Peyer's patch (tissue), 4 donors: ENCODE results near the gene ACIN1. TPM values are rescaled to one million over a fixed set of nuclear protein-coding genes. Genes with fewer than 3 reads are reported as not detected.

Experiments used
- DNase-seq, 3 donors: peaks; one replicate each; pipeline ENCODE4 v3.0.0-alpha.2; 2017 to 2019
- H3K27ac ChIP-seq, 4 donors: fragments of 200-600 bp; sonication (generic); one replicate each; pipeline ENCODE4 v1.5.1; 2016 to 2019
- H3K27me3 ChIP-seq, 2 donors: fragments of 200-600 bp; sonication (generic); one replicate each; pipeline ENCODE4 v1.5.1; 2019
- H3K36me3 ChIP-seq, 3 donors: fragments of 200-600 bp; sonication (generic); one replicate each; pipeline ENCODE4 v1.5.1; 2016 to 2019
- H3K4me1 ChIP-seq, 4 donors: fragments of 200-600 bp; sonication (generic); one replicate each; pipeline ENCODE4 v1.5.1; 2016 to 2019
- H3K4me3 ChIP-seq, 4 donors: fragments of 200-600 bp; sonication (generic); 1 replicate in 3 of 4; 2 replicates in 1 of 4; pipeline ENCODE4 v1.5.1; 2016 to 2019; ENCODE audit warnings: mild to moderate bottlenecking in 1 of 4
- H3K9me3 ChIP-seq, 4 donors: fragments of 200-600 bp; sonication (generic); one replicate each; pipeline ENCODE4 v1.5.1; 2016 to 2019; ENCODE audit warnings: mild to moderate bottlenecking in 1 of 4
- CTCF ChIP-seq, 6 experiments: fragments of 450-650 bp in 4 of 6; fragments of 200-600 bp in 2 of 6; sonication (generic) in 1 of 6; IDR thresholded peaks; one replicate each; pipeline ENCODE4 v1.5.1; 2017 to 2019; ENCODE audit warnings: antibody characterized with exemption in 6 of 6, mild to moderate bottlenecking in 3 of 6, moderate library complexity in 1 of 6
- POLR2A ChIP-seq, 2 donors: fragments of 450-650 bp; IDR thresholded peaks; one replicate each; pipeline ENCODE4 v1.5.1; 2017; ENCODE audit warnings: antibody characterized with exemption in 2 of 2, mild to moderate bottlenecking in 2 of 2, moderate library complexity in 2 of 2
- total RNA-seq, 4 donors: library from RNA; depleted of rRNA; stranded (reverse); fragments of >200 nt; gene quantifications; one replicate each; pipeline ENCODE4 v1.1.0, GENCODE V29; 2016

The ACIN1 gene
- total RNA-seq, 4 donors from 2014 or later, result 130 to 281 (median 238) TPM

- H3K9me3 ChIP-seq, result no peaks in the 10 kb centered on the region
- no peak overlapping the region for H3K27ac ChIP-seq
- H3K27me3 ChIP-seq, result no peaks in the 10 kb centered on the region
- H3K36me3 ChIP-seq, result no peaks in the 10 kb centered on the region
- DNase-seq, result no peak
- TF ChIP-seq CTCF (IDR thresholded peaks at IDR 0.05) (no peak), POLR2A (IDR thresholded peaks at IDR 0.05) (no peak)
- no peaks in the 10 kb centered on the region for H3K4me1 ChIP-seq
- H3K4me3 ChIP-seq, result no peak overlapping the region
Observed at GRCh38 chr14:23106747-23107045, 11.8 kb upstream of the ACIN1 start.

GRCh38 chr14:23105348-23105824 is 10.4 kb upstream of the ACIN1 start:
- no peak for DNase-seq
- Histone ChIP-seq H3K36me3 (no peaks in the 10 kb centered on the region), H3K27me3 (no peaks in the 10 kb centered on the region), H3K4me3 (no peak overlapping the region), H3K9me3 (no peaks in the 10 kb centered on the region), H3K4me1 (no peaks in the 10 kb centered on the region), H3K27ac (no peak overlapping the region)
- TF ChIP-seq CTCF (IDR thresholded peaks at IDR 0.05) (no peak), POLR2A (IDR thresholded peaks at IDR 0.05) (no peak)

- TF ChIP-seq CTCF (IDR thresholded peaks at IDR 0.05) (no peak), POLR2A (IDR thresholded peaks at IDR 0.05) (no peak)
- no peaks in the 10 kb centered on the region for H3K27me3 ChIP-seq
- no peak within 1 kb of the TSS for H3K27ac ChIP-seq
- no peaks in the 10 kb centered on the region for H3K36me3 ChIP-seq
- H3K4me1 ChIP-seq, result no peaks in the 10 kb centered on the region
- no peak within 1 kb of the TSS for H3K4me3 ChIP-seq
- no peak for DNase-seq
- H3K9me3 ChIP-seq, result no peaks in the 10 kb centered on the region
Observed at GRCh38 chr14:23104591-23105347, 9.8 kb upstream of the ACIN1 start, which contains the start of gene CIROP. Gene CIROP (minus strand): TSS chr14:23104989. CDS start chr14:23104920, 69 bp downstream.

DNA sequence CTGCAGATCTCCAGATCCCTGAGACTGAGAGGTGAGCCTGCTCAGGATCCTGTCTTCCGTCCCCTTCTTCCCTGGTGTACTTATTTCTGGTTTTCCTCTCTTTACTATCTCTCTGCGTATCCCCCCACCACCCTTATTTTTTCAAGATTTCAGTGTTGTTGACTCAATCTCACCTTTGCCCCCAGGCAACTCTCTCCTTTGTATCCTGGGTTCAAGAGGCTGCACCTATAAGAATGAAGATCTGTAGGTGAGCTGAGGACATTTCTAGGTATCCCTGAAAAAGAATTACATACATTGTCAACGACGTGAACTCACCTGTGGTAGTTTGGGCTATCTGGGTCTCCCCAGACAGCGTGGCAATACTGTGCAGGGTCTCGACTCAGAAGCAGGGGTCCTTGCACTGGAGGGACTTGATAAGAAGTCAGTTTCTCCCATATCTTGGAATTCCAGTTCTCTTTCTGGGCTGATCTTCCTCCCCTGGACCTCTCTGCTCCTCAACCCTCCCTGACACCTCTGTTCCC is 9.2 kb upstream of the ACIN1 start:
- Histone ChIP-seq H3K4me3 (no peak overlapping the region), H3K4me1 (no peaks in the 10 kb centered on the region), H3K27ac (no peak overlapping the region), H3K36me3 (peaks cover 0 to 6% (median 0%) of the 10 kb centered on the region in 3 donors), H3K9me3 (no peaks in the 10 kb centered on the region), H3K27me3 (no peaks in the 10 kb centered on the region)
- no peak for DNase-seq
- TF ChIP-seq POLR2A (IDR thresholded peaks at IDR 0.05), result no peak
- TF ChIP-seq CTCF (IDR thresholded peaks at IDR 0.05), result no peak

GRCh38 chr14:23103581-23103980 is 8.6 kb upstream of the ACIN1 start:
- TF ChIP-seq POLR2A (IDR thresholded peaks at IDR 0.05) (no peak), CTCF (IDR thresholded peaks at IDR 0.05) (no peak)
- DNase-seq, result no peak
- H3K4me1 ChIP-seq, result no peaks in the 10 kb centered on the region
- H3K36me3 ChIP-seq, result peaks cover 0 to 12% (median 0%) of the 10 kb centered on the region in 3 donors
- no peak overlapping the region for H3K27ac ChIP-seq
- no peaks in the 10 kb centered on the region for H3K9me3 ChIP-seq
- H3K4me3 ChIP-seq, result no peak overlapping the region
- no peaks in the 10 kb centered on the region for H3K27me3 ChIP-seq
